GM18907 (cell line): ENCODE measurements around the gene SAXO1.
"Not testable (repeated sequence)": the region's sequence is repeated elsewhere in the genome, so short reads cannot be mapped to it uniquely, and the experiment has no call there.

ENCODE experiments used
- ATAC-seq: cut with Tn5 transposase; IDR thresholded peaks from one replicate; pipeline ENCODE4 v1.9.1; 2021; ENCODE audit warnings: mild to moderate bottlenecking, moderate library complexity; ENCODE audit not compliant: unreplicated experiment

Gene SAXO1

GRCh38 chr9:18971404-18971803, 61.6 kb downstream of the SAXO1 start:
- no peak for ATAC-seq

GRCh38 chr9:18970393-18970792, 62.6 kb downstream of the SAXO1 start:
- ATAC-seq = no peak

- ATAC-seq = no peak
Measured at GRCh38 chr9:18969128-18969527, 63.9 kb downstream of the SAXO1 start.

- no peak for ATAC-seq
Measured at GRCh38 chr9:18955626-18956025, 77.4 kb downstream of the SAXO1 start.

- ATAC-seq = no peak
Measured at GRCh38 chr9:18951936-18952335, 81.1 kb downstream of the SAXO1 start.

- no peak for ATAC-seq
Measured at GRCh38 chr9:18947892-18948339, 85.1 kb downstream of the SAXO1 start.

- no peak for ATAC-seq
Measured at GRCh38 chr9:18942801-18943200, 90.2 kb downstream of the SAXO1 start.

GRCh38 chr9:18941060-18941740, 91.8 kb downstream of the SAXO1 start:
- no peak for ATAC-seq

- no peak for ATAC-seq
Measured at GRCh38 chr9:18939943-18940342, 93.1 kb downstream of the SAXO1 start.

GRCh38 chr9:18936094-18936871, 96.7 kb downstream of the SAXO1 start:
- ATAC-seq = no peak

GRCh38 chr9:18935541-18935940, 97.5 kb downstream of the SAXO1 start:
- ATAC-seq = no peak

GRCh38 chr9:18930611-18931010, 102.4 kb downstream of the SAXO1 start:
- ATAC-seq = not testable (repeated sequence)

GRCh38 chr9:18928711-18929110, 104.3 kb downstream of the SAXO1 start:
- no peak for ATAC-seq

GRCh38 chr9:18926513-18926912, 106.5 kb downstream of the SAXO1 start:
- no peak for ATAC-seq

GRCh38 chr9:18925880-18926279, 107.1 kb downstream of the SAXO1 start:
- ATAC-seq = no peak

GRCh38 chr9:18923671-18924430, 109.2 kb downstream of the SAXO1 start:
- no peak for ATAC-seq

- ATAC-seq = no peak
Measured at GRCh38 chr9:18923167-18923566, 109.8 kb downstream of the SAXO1 start.

- no peak for ATAC-seq
Measured at GRCh38 chr9:18922161-18922885, 110.7 kb downstream of the SAXO1 start.

GRCh38 chr9:18921366-18922075, 111.5 kb downstream of the SAXO1 start:
- no peak for ATAC-seq
